ENCODE results near the gene HBA1. TPM values are rescaled to one million over a fixed set of nuclear protein-coding genes. Genes with fewer than 3 reads are reported as not detected.
"Not testable (repeated sequence)": the region's sequence is repeated elsewhere in the genome, so short reads cannot be mapped to it uniquely, and the experiment has no call there.

Gene HBA1
- not detected in 2 replicates for total RNA-seq (2014; rRNA removed; shearing (Covaris generic))

- peaks cover 76% of the 10 kb centered on the region for H3K27me3 ChIP-seq (ENCODE audit: control insufficient read depth, insufficient read depth, low read length)
- H3K4me3 ChIP-seq (ENCODE audit: insufficient read depth, low read depth, low read length); H3K36me3 ChIP-seq (replicated peaks; ENCODE audit: control insufficient read depth, insufficient read depth, low read length); DNase-seq: not testable (repeated sequence)
Measured at GRCh38 chr16:176477-177382, at the start of gene HBA1. HBA1 (plus strand) TSS chr16:176680; CDS start chr16:176717, 37 bp downstream.

- no peaks in the 10 kb centered on the region; the same call in 1 of the 2 replicates for H3K36me3 ChIP-seq (replicated peaks; ENCODE audit: control insufficient read depth, insufficient read depth, low read length)
- DNase-seq, result no peak
- H3K27me3 ChIP-seq (ENCODE audit: control insufficient read depth, insufficient read depth, low read length), result no peaks in the 10 kb centered on the region
- no peak overlapping the region for H3K4me3 ChIP-seq (ENCODE audit: insufficient read depth, low read depth, low read length)
Measured at GRCh38 chr16:129075-129474, 47.4 kb upstream of the HBA1 start.

- H3K36me3 ChIP-seq (replicated peaks; ENCODE audit: control insufficient read depth, insufficient read depth, low read length), result no peaks in the 10 kb centered on the region; the same call in 1 of the 2 replicates
- DNase-seq, result no peak
- no peaks in the 10 kb centered on the region for H3K27me3 ChIP-seq (ENCODE audit: control insufficient read depth, insufficient read depth, low read length)
- no peak overlapping the region for H3K4me3 ChIP-seq (ENCODE audit: insufficient read depth, low read depth, low read length)
Measured at GRCh38 chr16:130533-131173, 45.8 kb upstream of the HBA1 start.

GRCh38 chr16:132120-132519 is 44.4 kb upstream of the HBA1 start:
- Histone ChIP-seq H3K4me3 (ENCODE audit: insufficient read depth, low read depth, low read length) (no peak overlapping the region), H3K36me3 (replicated peaks; ENCODE audit: control insufficient read depth, insufficient read depth, low read length) (no peaks in the 10 kb centered on the region), H3K27me3 (ENCODE audit: control insufficient read depth, insufficient read depth, low read length) (no peaks in the 10 kb centered on the region)
- DNase-seq, result no peak

- Histone ChIP-seq H3K27me3 (ENCODE audit: control insufficient read depth, insufficient read depth, low read length) (no peaks in the 10 kb centered on the region), H3K36me3 (replicated peaks; ENCODE audit: control insufficient read depth, insufficient read depth, low read length) (no peaks in the 10 kb centered on the region), H3K4me3 (ENCODE audit: insufficient read depth, low read depth, low read length) (no peak overlapping the region)
- no peak for DNase-seq
Measured at GRCh38 chr16:133716-134115, 42.8 kb upstream of the HBA1 start.

GRCh38 chr16:138049-138417 is 38.4 kb upstream of the HBA1 start:
- peak; percentile 91 for DNase-seq
- H3K36me3 ChIP-seq (replicated peaks; ENCODE audit: control insufficient read depth, insufficient read depth, low read length), result no peaks in the 10 kb centered on the region
- H3K4me3 ChIP-seq (ENCODE audit: insufficient read depth, low read depth, low read length), result peak overlapping the region; percentile 60
- no peaks in the 10 kb centered on the region for H3K27me3 ChIP-seq (ENCODE audit: control insufficient read depth, insufficient read depth, low read length)

- H3K4me3 ChIP-seq (ENCODE audit: insufficient read depth, low read depth, low read length), result no peak overlapping the region
- no peak for DNase-seq
- H3K36me3 ChIP-seq (replicated peaks; ENCODE audit: control insufficient read depth, insufficient read depth, low read length), result no peaks in the 10 kb centered on the region
- H3K27me3 ChIP-seq (ENCODE audit: control insufficient read depth, insufficient read depth, low read length), result no peaks in the 10 kb centered on the region
Measured at GRCh38 chr16:140175-140857, 36.2 kb upstream of the HBA1 start.

- no peak for DNase-seq
- no peaks in the 10 kb centered on the region for H3K36me3 ChIP-seq (replicated peaks; ENCODE audit: control insufficient read depth, insufficient read depth, low read length)
- H3K27me3 ChIP-seq (ENCODE audit: control insufficient read depth, insufficient read depth, low read length), result no peaks in the 10 kb centered on the region
- no peak overlapping the region for H3K4me3 ChIP-seq (ENCODE audit: insufficient read depth, low read depth, low read length)
Measured at GRCh38 chr16:142405-142967, 34.0 kb upstream of the HBA1 start.

GRCh38 chr16:143047-143446 is 33.4 kb upstream of the HBA1 start:
- DNase-seq, result no peak

GRCh38 chr16:143456-143855 is 33.0 kb upstream of the HBA1 start:
- no peak for DNase-seq
- no peak overlapping the region for H3K4me3 ChIP-seq (ENCODE audit: insufficient read depth, low read depth, low read length)
- no peaks in the 10 kb centered on the region; the same call in 1 of the 2 replicates for H3K27me3 ChIP-seq (ENCODE audit: control insufficient read depth, insufficient read depth, low read length)
- H3K36me3 ChIP-seq (replicated peaks; ENCODE audit: control insufficient read depth, insufficient read depth, low read length), result no peaks in the 10 kb centered on the region

More at GRCh38 chr16:143047-143446, 33.4 kb upstream of the HBA1 start:
- H3K4me3 ChIP-seq (ENCODE audit: insufficient read depth, low read depth, low read length), result no peak overlapping the region
- H3K27me3 ChIP-seq (ENCODE audit: control insufficient read depth, insufficient read depth, low read length), result no peaks in the 10 kb centered on the region
- H3K36me3 ChIP-seq (replicated peaks; ENCODE audit: control insufficient read depth, insufficient read depth, low read length), result no peaks in the 10 kb centered on the region

GRCh38 chr16:144797-145252 is 31.7 kb upstream of the HBA1 start:
- no peak for DNase-seq
- H3K27me3 ChIP-seq (ENCODE audit: control insufficient read depth, insufficient read depth, low read length), result peaks cover 8% of the 10 kb centered on the region; the same call in 1 of the 2 replicates

GRCh38 chr16:146646-147045 is 29.8 kb upstream of the HBA1 start:
- H3K36me3 ChIP-seq (replicated peaks; ENCODE audit: control insufficient read depth, insufficient read depth, low read length), result no peaks in the 10 kb centered on the region
- H3K4me3 ChIP-seq (ENCODE audit: insufficient read depth, low read depth, low read length), result no peak overlapping the region
- H3K27me3 ChIP-seq (ENCODE audit: control insufficient read depth, insufficient read depth, low read length), result peaks cover 9% of the 10 kb centered on the region; the same call in 1 of the 2 replicates
- DNase-seq, result no peak

More at GRCh38 chr16:144797-145252, 31.7 kb upstream of the HBA1 start:
- no peaks in the 10 kb centered on the region for H3K36me3 ChIP-seq (replicated peaks; ENCODE audit: control insufficient read depth, insufficient read depth, low read length)
- H3K4me3 ChIP-seq (ENCODE audit: insufficient read depth, low read depth, low read length), result no peak overlapping the region

- H3K27me3 ChIP-seq (ENCODE audit: control insufficient read depth, insufficient read depth, low read length), result peaks cover 19% of the 10 kb centered on the region
- no peak for DNase-seq
- H3K4me3 ChIP-seq (ENCODE audit: insufficient read depth, low read depth, low read length), result no peak overlapping the region
- H3K36me3 ChIP-seq (replicated peaks; ENCODE audit: control insufficient read depth, insufficient read depth, low read length), result no peaks in the 10 kb centered on the region
Measured at GRCh38 chr16:149024-149660, 27.3 kb upstream of the HBA1 start.
